ENCODE measurements around the gene ADTRP. TPM values are rescaled to one million over a fixed set of nuclear protein-coding genes. Genes with fewer than 3 reads are reported as not detected.
A peak's percentile ranks its signal among the peaks of the same experiment; 100 is the strongest.

ADTRP gene
- total RNA-seq, 1 donor from 2014 or later, result 0.68 TPM

- Histone ChIP-seq H3K79me2 (ENCODE audit: insufficient read depth, low read length) (no peaks in the 10 kb centered on the region), H4K20me1 (ENCODE audit: insufficient read depth, low read length) (no peaks in the 10 kb centered on the region), H3K4me1 (ENCODE audit: insufficient read depth, low read length) (peaks cover 13% of the 10 kb centered on the region), H3K4me2 (ENCODE audit: low read length) (no peak overlapping the region), H3K27me3 (ENCODE audit: insufficient read depth, low read length) (no peaks in the 10 kb centered on the region), H3K9me3 (ENCODE audit: insufficient read depth, low read depth, low read length) (no peaks in the 10 kb centered on the region), H2AFZ (ENCODE audit: low read depth, low read length) (no peak overlapping the region), H3K4me3 (ENCODE audit: insufficient read depth, low read depth, low read length) (no peak overlapping the region), H3K36me3 (ENCODE audit: insufficient read depth, low read length) (no peaks in the 10 kb centered on the region), H3K27ac (ENCODE audit: low read depth, low read length) (no peak overlapping the region), H3K9ac (ENCODE audit: low read length) (no peak overlapping the region)
- peaks cover 1% of the 10 kb centered on the region for H3K36me3 Mint-ChIP-seq (ENCODE audit: low read depth, unreplicated experiment)
- TF ChIP-seq CTCF (IDR thresholded peaks at IDR 0.05; ENCODE audit: insufficient read depth, low read depth, low read length) (no peak), EZH2 (IDR thresholded peaks at IDR 0.05; ENCODE audit: insufficient read depth, low read length) (no peak)
- H3K27me3 Mint-ChIP-seq (ENCODE audit: low read depth, unreplicated experiment), result no peaks in the 10 kb centered on the region
- no peak overlapping the region for H3K27ac Mint-ChIP-seq (ENCODE audit: unreplicated experiment)
- FAIRE-seq (no peak), DNase-seq (ENCODE audit: low read depth) (no peak)
- no peak overlapping the region for H3K4me3 Mint-ChIP-seq (ENCODE audit: unreplicated experiment)
- H3K9me3 Mint-ChIP-seq (ENCODE audit: unreplicated experiment), result no peaks in the 10 kb centered on the region
- H3K4me1 Mint-ChIP-seq (ENCODE audit: low read depth, unreplicated experiment), result peaks cover 28% of the 10 kb centered on the region
These were observed 26.9 kb upstream of the ADTRP start for GRCh38 chr6:11805259-11806053.

- Histone ChIP-seq H3K79me2 (ENCODE audit: insufficient read depth, low read length) (no peaks in the 10 kb centered on the region), H3K4me1 (ENCODE audit: insufficient read depth, low read length) (peaks cover 8% of the 10 kb centered on the region), H3K9ac (ENCODE audit: low read length) (no peak overlapping the region), H4K20me1 (ENCODE audit: insufficient read depth, low read length) (no peaks in the 10 kb centered on the region), H2AFZ (ENCODE audit: low read depth, low read length) (no peak overlapping the region), H3K9me3 (ENCODE audit: insufficient read depth, low read depth, low read length) (no peaks in the 10 kb centered on the region), H3K4me2 (ENCODE audit: low read length) (peak overlapping the region; percentile 3), H3K4me3 (ENCODE audit: insufficient read depth, low read depth, low read length) (no peak overlapping the region), H3K36me3 (ENCODE audit: insufficient read depth, low read length) (no peaks in the 10 kb centered on the region), H3K27me3 (ENCODE audit: insufficient read depth, low read length) (no peaks in the 10 kb centered on the region), H3K27ac (ENCODE audit: low read depth, low read length) (no peak overlapping the region)
- Mint-ChIP-seq H3K4me1 (ENCODE audit: low read depth, unreplicated experiment) (peaks cover 21% of the 10 kb centered on the region), H3K27me3 (ENCODE audit: low read depth, unreplicated experiment) (no peaks in the 10 kb centered on the region), H3K36me3 (ENCODE audit: low read depth, unreplicated experiment) (peaks cover 1% of the 10 kb centered on the region), H3K9me3 (ENCODE audit: unreplicated experiment) (no peaks in the 10 kb centered on the region), H3K4me3 (ENCODE audit: unreplicated experiment) (no peak overlapping the region), H3K27ac (ENCODE audit: unreplicated experiment) (no peak overlapping the region)
- TF ChIP-seq EZH2 (IDR thresholded peaks at IDR 0.05; ENCODE audit: insufficient read depth, low read length) (no peak), CTCF (IDR thresholded peaks at IDR 0.05; ENCODE audit: insufficient read depth, low read depth, low read length) (no peak)
- FAIRE-seq (no peak), DNase-seq (ENCODE audit: low read depth) (peak; percentile 26)
These were observed 26.1 kb upstream of the ADTRP start for GRCh38 chr6:11804701-11805100.

DNA sequence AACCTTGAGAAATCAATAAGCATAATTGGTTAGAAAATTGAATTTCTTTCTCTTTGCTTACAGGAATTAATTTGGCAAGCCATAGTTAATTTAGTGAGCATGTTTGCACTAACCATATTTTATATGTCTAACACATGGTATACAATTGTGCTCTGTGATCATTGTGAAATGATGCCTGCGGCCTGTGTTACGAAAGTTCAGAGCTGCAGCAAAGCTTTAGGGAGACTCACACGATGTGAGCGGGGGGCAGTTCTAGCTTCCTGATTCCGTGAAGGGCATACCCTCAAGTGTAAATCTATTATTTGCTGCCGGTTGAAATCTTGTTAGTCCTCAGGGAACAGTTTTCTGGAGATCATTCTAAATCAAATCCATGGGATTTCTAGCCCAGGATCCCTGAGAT is 25.5 kb upstream of the ADTRP start:
- Mint-ChIP-seq H3K36me3 (ENCODE audit: low read depth, unreplicated experiment) (peaks cover 1% of the 10 kb centered on the region), H3K27ac (ENCODE audit: unreplicated experiment) (no peak overlapping the region), H3K9me3 (ENCODE audit: unreplicated experiment) (no peaks in the 10 kb centered on the region), H3K4me3 (ENCODE audit: unreplicated experiment) (no peak overlapping the region), H3K27me3 (ENCODE audit: low read depth, unreplicated experiment) (no peaks in the 10 kb centered on the region), H3K4me1 (ENCODE audit: low read depth, unreplicated experiment) (peaks cover 20% of the 10 kb centered on the region)
- H3K9me3 ChIP-seq (ENCODE audit: insufficient read depth, low read depth, low read length), result no peaks in the 10 kb centered on the region
- no peak for TF ChIP-seq EZH2 (IDR thresholded peaks at IDR 0.05; ENCODE audit: insufficient read depth, low read length)
- no peak for TF ChIP-seq CTCF (IDR thresholded peaks at IDR 0.05; ENCODE audit: insufficient read depth, low read depth, low read length)
- H2AFZ ChIP-seq (ENCODE audit: low read depth, low read length), result no peak overlapping the region
- H3K79me2 ChIP-seq (ENCODE audit: insufficient read depth, low read length), result no peaks in the 10 kb centered on the region
- H3K9ac ChIP-seq (ENCODE audit: low read length), result no peak overlapping the region
- FAIRE-seq (no peak), DNase-seq (ENCODE audit: low read depth) (no peak)
- H3K4me2 ChIP-seq (ENCODE audit: low read length), result peak overlapping the region; percentile 3
- H3K4me3 ChIP-seq (ENCODE audit: insufficient read depth, low read depth, low read length), result no peak overlapping the region
- H3K36me3 ChIP-seq (ENCODE audit: insufficient read depth, low read length), result no peaks in the 10 kb centered on the region
- no peaks in the 10 kb centered on the region for H4K20me1 ChIP-seq (ENCODE audit: insufficient read depth, low read length)
- peaks cover 8% of the 10 kb centered on the region for H3K4me1 ChIP-seq (ENCODE audit: insufficient read depth, low read length)
- no peaks in the 10 kb centered on the region for H3K27me3 ChIP-seq (ENCODE audit: insufficient read depth, low read length)
- H3K27ac ChIP-seq (ENCODE audit: low read depth, low read length), result no peak overlapping the region

Measured in astrocyte (in vitro differentiated cells and primary cell).